Activated T-cell treated with anti-CD3 and anti-CD28 coated beads, Interleukin-2, amount 50 U/mL, for 48 hours (primary cell): Measurements from ENCODE around the gene SGPL1.
A peak's percentile ranks its signal among the peaks of the same experiment; 100 is the strongest.
"Not testable (repeated sequence)": the region's sequence is repeated elsewhere in the genome, so short reads cannot be mapped to it uniquely, and the experiment has no call there.

Source experiments
- DNase-seq, 2 experiments: peaks; one replicate each; pipeline ENCODE4 v3.0.0-alpha.2; 2020

The SGPL1 gene

GRCh38 chr10:70909326-70909935 is 93.7 kb downstream of the SGPL1 start:
- no peak for DNase-seq

- no peak for DNase-seq
Measured at GRCh38 chr10:70910486-70911341, 95.0 kb downstream of the SGPL1 start.

GRCh38 chr10:70911386-70911785 is 95.6 kb downstream of the SGPL1 start:
- no peak for DNase-seq

GRCh38 chr10:70912556-70912955 is 96.8 kb downstream of the SGPL1 start:
- DNase-seq, result no peak

- no peak for DNase-seq
Measured at GRCh38 chr10:70913191-70913892, 97.6 kb downstream of the SGPL1 start.

- DNase-seq, result no peak
Measured at GRCh38 chr10:70913893-70914240, 98.1 kb downstream of the SGPL1 start.

GRCh38 chr10:70914316-70914864 is 98.6 kb downstream of the SGPL1 start:
- no peak for DNase-seq

GRCh38 chr10:70915206-70915605 is 99.5 kb downstream of the SGPL1 start:
- no peak for DNase-seq

- no peak for DNase-seq
Measured at GRCh38 chr10:70915806-70916205, 100.1 kb downstream of the SGPL1 start.

- no peak for DNase-seq
Measured at GRCh38 chr10:70916241-70916640, 100.5 kb downstream of the SGPL1 start.

- no peak for DNase-seq
Measured at GRCh38 chr10:70917226-70917625, 101.5 kb downstream of the SGPL1 start.

GRCh38 chr10:70917635-70918034 is 101.9 kb downstream of the SGPL1 start:
- DNase-seq, result no peak

GRCh38 chr10:70918851-70919530 is 103.2 kb downstream of the SGPL1 start:
- no peak for DNase-seq

GRCh38 chr10:70919906-70920305 is 104.2 kb downstream of the SGPL1 start:
- not testable (repeated sequence) for DNase-seq

- no peak for DNase-seq
Measured at GRCh38 chr10:70920519-70920918, 104.8 kb downstream of the SGPL1 start.

GRCh38 chr10:70921285-70921684 is 105.5 kb downstream of the SGPL1 start:
- DNase-seq, result no peak

GRCh38 chr10:70923696-70924095 is 107.9 kb downstream of the SGPL1 start:
- DNase-seq, result no peak

GRCh38 chr10:70925377-70926225 is 109.9 kb downstream of the SGPL1 start:
- DNase-seq, result peak; percentile 72 to 79

- no peak for DNase-seq
Measured at GRCh38 chr10:70926226-70927000, 110.7 kb downstream of the SGPL1 start.

GRCh38 chr10:70927189-70927943 is 111.6 kb downstream of the SGPL1 start:
- DNase-seq, result no peak
